Hematopoietic multipotent progenitor cell treated with erythropoietin and hydrocortisone succinate and interleukin-3 and kit ligand, for 8 days (in vitro differentiated cells): Measurements from ENCODE around the gene PKHD1.

Experiments
- DNase-seq: peaks from one replicate; pipeline ENCODE4 v3.0.0-alpha.2; 2015

PKHD1 gene

GRCh38 chr6:52104979-52105378, 17.6 kb upstream of the PKHD1 start:
- no peak for DNase-seq

GRCh38 chr6:52103623-52104022, 16.2 kb upstream of the PKHD1 start:
- DNase-seq, result no peak

GRCh38 chr6:52102405-52102804, 15.0 kb upstream of the PKHD1 start:
- no peak for DNase-seq

- no peak for DNase-seq
Measured at GRCh38 chr6:52098721-52099120, 11.3 kb upstream of the PKHD1 start.

- no peak for DNase-seq
Measured at GRCh38 chr6:52089758-52090348, 2.4 kb upstream of the PKHD1 start.

- DNase-seq, result no peak
Measured at GRCh38 chr6:52086741-52087140, 672 bp downstream of the PKHD1 start.

GRCh38 chr6:52081237-52081636, 6.2 kb downstream of the PKHD1 start:
- no peak for DNase-seq

- no peak for DNase-seq
Measured at GRCh38 chr6:52077961-52078625, 9.3 kb downstream of the PKHD1 start.

GRCh38 chr6:52077180-52077884, 10.1 kb downstream of the PKHD1 start:
- DNase-seq, result no peak

- no peak for DNase-seq
Measured at GRCh38 chr6:52076791-52077179, 10.6 kb downstream of the PKHD1 start.

GRCh38 chr6:52074716-52075115, 12.7 kb downstream of the PKHD1 start:
- DNase-seq, result no peak

GRCh38 chr6:52074155-52074554, 13.3 kb downstream of the PKHD1 start:
- no peak for DNase-seq

GRCh38 chr6:52065621-52066020, 21.8 kb downstream of the PKHD1 start:
- no peak for DNase-seq

GRCh38 chr6:52063584-52064344, 23.6 kb downstream of the PKHD1 start:
- peak; percentile 77 for DNase-seq

GRCh38 chr6:52061481-52061880, 25.9 kb downstream of the PKHD1 start:
- no peak for DNase-seq

GRCh38 chr6:52059821-52060220, 27.6 kb downstream of the PKHD1 start:
- no peak for DNase-seq

- DNase-seq, result no peak
Measured at GRCh38 chr6:52055451-52055850, 32.0 kb downstream of the PKHD1 start.

- DNase-seq, result no peak
Measured at GRCh38 chr6:52053038-52053695, 34.2 kb downstream of the PKHD1 start.

- DNase-seq, result no peak
Measured at GRCh38 chr6:52050051-52050405, 37.4 kb downstream of the PKHD1 start.

- DNase-seq, result peak; percentile 41
Measured at GRCh38 chr6:52049252-52050050, 38.0 kb downstream of the PKHD1 start.

GRCh38 chr6:52046456-52046855, 41.0 kb downstream of the PKHD1 start:
- DNase-seq, result no peak

GRCh38 chr6:52045481-52045880, 41.9 kb downstream of the PKHD1 start:
- no peak for DNase-seq
